Gastrocnemius medialis (tissue), 4 donors: Measurements from ENCODE around the gene PRPF18. TPM values are rescaled to one million over a fixed set of nuclear protein-coding genes. Genes with fewer than 3 reads are reported as not detected.

Experiments
- ATAC-seq, 2 donors: fragments of 150-250 bp; one replicate each; pipeline ENCODE4 v1.9.1; 2016
- DNase-seq, 2 donors: peaks; one replicate each; pipeline ENCODE4 v3.0.0-alpha.2; 2019
- H3K27ac ChIP-seq, 4 donors: fragments of 200-600 bp; sonication (generic); 1 replicate in 1 of 4; 2 replicates in 3 of 4; pipeline ENCODE4 v1.5.1; 2016 to 2018; ENCODE audit warnings: mild to moderate bottlenecking in 2 of 4, moderate library complexity in 1 of 4
- H3K27me3 ChIP-seq, 3 donors: fragments of 200-600 bp; sonication (generic) in 2 of 3; 1 replicate in 1 of 3; 2 replicates in 2 of 3; pipeline versions ENCODE4 v1.5.1 to v1.6.0; 2016 to 2019; ENCODE audit warnings: mild to moderate bottlenecking in 1 of 3, moderate library complexity in 1 of 3
- H3K36me3 ChIP-seq, 2 donors: fragments of 200-600 bp; sonication (generic) in 1 of 2; one replicate each; pipeline ENCODE4 v1.5.1; 2017 to 2018
- H3K4me1 ChIP-seq, 2 donors: fragments of 200-600 bp; sonication (generic) in 1 of 2; one replicate each; pipeline ENCODE4 v1.5.1; 2016 to 2017; ENCODE audit warnings: mild to moderate bottlenecking in 2 of 2
- H3K4me3 ChIP-seq, 4 donors: fragments of 200-600 bp; sonication (generic) in 3 of 4; 1 replicate in 1 of 4; 2 replicates in 3 of 4; pipeline ENCODE4 v1.5.1; 2016 to 2019; ENCODE audit warnings: mild to moderate bottlenecking in 2 of 4
- H3K9me3 ChIP-seq, 3 donors: fragments of 200-600 bp; sonication (generic) in 2 of 3; 1 replicate in 1 of 3; 2 replicates in 2 of 3; pipeline ENCODE4 v1.5.1; 2016 to 2019
- CTCF ChIP-seq, 5 experiments: fragments of 450-650 bp in 3 of 5; fragments of 200-600 bp in 2 of 5; sonication (generic) in 2 of 5; IDR thresholded peaks in 4 of 5; conservative IDR thresholded peaks in 1 of 5; 1 replicate in 4 of 5; 2 replicates in 1 of 5; pipeline ENCODE4 v1.5.1; 2016 to 2019; ENCODE audit warnings: antibody characterized with exemption in 5 of 5, mild to moderate bottlenecking in 3 of 5, moderate library complexity in 3 of 5
- POLR2A ChIP-seq, 2 donors: fragments of 450-650 bp; IDR thresholded peaks; one replicate each; pipeline ENCODE4 v1.6.1; 2017; ENCODE audit warnings: antibody characterized with exemption in 2 of 2, mild to moderate bottlenecking in 2 of 2, moderate library complexity in 2 of 2
- in situ Hi-C, 4 donors: fragments of 200-750 bp; cut with MboI; loops; one replicate each; pipeline versions ENCODE4 v1.15.0 to v1.8.0; 2017; ENCODE audit warnings: low sequenced_read_pairs in 4 of 4
- intact Hi-C: fragments of 100-400 bp; cut with DNase I; formaldehyde crosslinking; loops from one replicate; pipeline ENCODE4 v1.15.1; 2023; ENCODE audit warnings: low total_unique reads
- total RNA-seq, 4 donors: library from RNA; depleted of rRNA; stranded (reverse); fragments of >200 nt; gene quantifications; one replicate each; pipeline versions ENCODE4 v1.1.0 to v1.2.3, GENCODE V29; 2016

PRPF18 gene
- total RNA-seq, 4 donors from 2014 or later = 21.3 to 35.4 (median 28.1) TPM

GRCh38 chr10:13634207-13634606 is 47.4 kb downstream of the PRPF18 start:
- DNase-seq (no peak), ATAC-seq (peak; percentile 22 to 45)
- intact Hi-C loops (no loop called here), in situ Hi-C loops (no loop called here)
- Histone ChIP-seq H3K27me3 (no peaks in the 10 kb centered on the region), H3K36me3 (peaks cover 0 to 13% of the 10 kb centered on the region in 2 donors), H3K4me1 (peaks cover 5 to 25% of the 10 kb centered on the region in 2 donors), H3K9me3 (no peaks in the 10 kb centered on the region), H3K27ac (peak overlapping the region; percentile 53 to 82 (median 66)), H3K4me3 (no peak overlapping the region)
- TF ChIP-seq POLR2A (IDR thresholded peaks at IDR 0.05) (no peak), CTCF (IDR thresholded peaks at IDR 0.05 in 4 of 5, conservative IDR thresholded peaks at IDR 0.05 in 1 of 5) (no peak)

DNA sequence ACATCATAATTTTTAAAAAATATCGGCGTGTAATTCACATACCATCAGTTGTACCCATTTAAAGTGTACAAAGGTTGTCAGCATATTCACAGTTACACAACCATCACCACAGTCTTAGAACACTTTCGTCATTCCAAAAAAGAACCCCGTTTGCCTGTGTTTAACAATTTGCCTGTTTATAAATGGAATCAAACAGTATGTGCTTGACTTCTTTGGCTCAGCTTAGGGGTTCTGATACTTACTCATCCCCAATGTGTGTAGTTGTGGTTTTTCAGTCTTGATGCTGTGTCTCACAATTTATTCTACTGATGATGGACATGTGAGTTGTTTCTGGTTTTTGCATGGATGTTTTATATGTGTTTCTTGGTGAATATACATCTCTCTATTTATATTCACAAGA is 50.0 kb downstream of the PRPF18 start:
- Histone ChIP-seq H3K27me3 (no peaks in the 10 kb centered on the region), H3K27ac (no peak overlapping the region), H3K4me3 (no peak overlapping the region), H3K4me1 (peaks cover 5 to 25% of the 10 kb centered on the region in 2 donors), H3K36me3 (peaks cover 0 to 10% of the 10 kb centered on the region in 2 donors), H3K9me3 (no peaks in the 10 kb centered on the region)
- ATAC-seq (no peak), DNase-seq (no peak)
- intact Hi-C loops = no loop called here
- in situ Hi-C loops = no loop called here
- no peak for TF ChIP-seq POLR2A (IDR thresholded peaks at IDR 0.05)
- TF ChIP-seq CTCF (IDR thresholded peaks at IDR 0.05 in 4 of 5, conservative IDR thresholded peaks at IDR 0.05 in 1 of 5) = no peak

DNA sequence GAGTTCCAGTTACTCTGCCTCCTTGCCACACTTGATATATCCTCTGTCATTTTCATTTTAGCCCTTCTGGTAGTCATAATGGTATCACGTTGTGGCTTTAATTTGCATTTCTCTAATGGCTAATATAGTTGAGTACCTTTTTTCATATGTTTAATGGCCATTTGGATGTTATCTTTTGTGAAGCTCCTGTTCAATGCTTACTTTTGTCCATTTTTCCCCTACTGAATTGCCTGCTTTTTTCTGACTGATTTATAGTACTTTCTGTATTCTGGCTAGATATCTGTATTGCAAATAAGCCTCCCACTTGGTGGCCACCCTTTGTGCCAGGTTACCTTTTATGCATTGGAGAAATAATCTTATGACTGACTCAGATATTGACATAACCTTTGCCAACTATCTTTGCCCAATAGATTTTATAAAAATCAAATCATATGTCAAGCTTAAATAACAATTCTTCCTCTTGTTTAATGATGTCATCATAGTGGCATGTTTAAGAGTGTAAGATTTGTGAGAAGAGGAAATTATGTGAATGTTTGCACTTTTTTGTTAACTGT is 50.6 kb downstream of the PRPF18 start:
- no peaks in the 10 kb centered on the region for H3K9me3 ChIP-seq
- DNase-seq (no peak), ATAC-seq (no peak)
- peaks cover 3 to 23% of the 10 kb centered on the region in 2 donors for H3K4me1 ChIP-seq
- H3K4me3 ChIP-seq = no peak overlapping the region
- intact Hi-C loops = no loop called here
- H3K27me3 ChIP-seq = no peaks in the 10 kb centered on the region
- no peak overlapping the region for H3K27ac ChIP-seq
- in situ Hi-C loops = no loop called here
- H3K36me3 ChIP-seq = peaks cover 0 to 10% of the 10 kb centered on the region in 2 donors
- TF ChIP-seq CTCF (IDR thresholded peaks at IDR 0.05 in 4 of 5, conservative IDR thresholded peaks at IDR 0.05 in 1 of 5) (no peak), POLR2A (IDR thresholded peaks at IDR 0.05) (no peak)

DNA sequence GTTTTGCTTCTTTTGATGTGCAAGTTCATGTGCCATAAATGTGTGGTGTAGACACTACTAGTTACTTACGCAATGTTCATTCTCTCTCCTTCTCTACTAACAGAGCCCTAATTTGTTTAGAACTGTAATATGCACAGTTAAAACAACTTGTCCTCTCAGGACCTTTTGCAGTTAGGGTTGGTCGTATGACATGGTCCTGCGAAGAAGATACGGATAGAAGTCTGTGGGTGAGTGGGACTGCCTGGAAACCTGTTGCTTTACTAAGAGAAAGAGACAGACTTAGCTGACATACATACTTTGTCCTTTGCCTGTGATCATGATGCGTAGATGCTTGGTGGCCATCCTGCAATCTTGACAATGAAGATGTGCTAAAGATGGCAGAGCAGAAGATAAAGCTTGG is 51.1 kb downstream of the PRPF18 start:
- TF ChIP-seq CTCF (IDR thresholded peaks at IDR 0.05 in 4 of 5, conservative IDR thresholded peaks at IDR 0.05 in 1 of 5) (no peak), POLR2A (IDR thresholded peaks at IDR 0.05) (no peak)
- H3K27me3 ChIP-seq = no peaks in the 10 kb centered on the region
- intact Hi-C loops = no loop called here
- H3K9me3 ChIP-seq = no peaks in the 10 kb centered on the region
- no peak overlapping the region for H3K27ac ChIP-seq
- ATAC-seq (no peak), DNase-seq (no peak)
- H3K4me1 ChIP-seq = peaks cover 0 to 18% of the 10 kb centered on the region in 2 donors
- in situ Hi-C loops = no loop called here
- H3K36me3 ChIP-seq = peaks cover 0 to 10% of the 10 kb centered on the region in 2 donors
- H3K4me3 ChIP-seq = no peak overlapping the region

- Histone ChIP-seq H3K27me3 (no peaks in the 10 kb centered on the region), H3K4me3 (no peak overlapping the region), H3K36me3 (peaks cover 0 to 35% of the 10 kb centered on the region in 2 donors), H3K4me1 (no peaks in the 10 kb centered on the region), H3K9me3 (no peaks in the 10 kb centered on the region), H3K27ac (no peak overlapping the region)
- ATAC-seq = no peak
- intact Hi-C loops = no loop called here
- no peak for DNase-seq
- TF ChIP-seq POLR2A (IDR thresholded peaks at IDR 0.05) (no peak), CTCF (IDR thresholded peaks at IDR 0.05 in 4 of 5, conservative IDR thresholded peaks at IDR 0.05 in 1 of 5) (no peak)
- in situ Hi-C loops = no loop called here
Measured at GRCh38 chr10:13642293-13642692, 55.5 kb downstream of the PRPF18 start.
